Mononuclear cell (primary cell): ENCODE results near the gene ZNRF2. TPM values are rescaled to one million over a fixed set of nuclear protein-coding genes. Genes with fewer than 3 reads are reported as not detected.
"Not testable (repeated sequence)": the region's sequence is repeated elsewhere in the genome, so short reads cannot be mapped to it uniquely, and the experiment has no call there.

Source experiments
- H3K27me3 ChIP-seq: 2 replicates; pipeline ENCODE4 v1.6.0; 2011; ENCODE audit warnings: low read length, control low read depth; ENCODE audit not compliant: insufficient read depth
- H3K4me1 ChIP-seq: 2 replicates; pipeline ENCODE4 v1.5.1; 2011; ENCODE audit warnings: mild to moderate bottlenecking, low read length, control low read depth; ENCODE audit not compliant: insufficient read depth
- H3K4me3 ChIP-seq: 2 replicates; pipeline ENCODE4 v1.5.1; 2011; ENCODE audit warnings: mild to moderate bottlenecking, low read length, moderate library complexity
- H3K9me3 ChIP-seq: 2 replicates; pipeline ENCODE4 v1.5.1; 2011; ENCODE audit warnings: low read depth, mild to moderate bottlenecking, control low read depth, low read length
- total RNA-seq: library from RNA; depleted of rRNA; stranded (reverse); fragments of >200 nt; gene quantifications from one replicate; pipeline ENCODE4 v1.2.3, GENCODE V29; 2012

Gene ZNRF2
- total RNA-seq, 1 donor, result 34.1 TPM

GRCh38 chr7:30296304-30296703 is 11.9 kb downstream of the ZNRF2 start:
- not testable (repeated sequence) for H3K9me3 ChIP-seq, H3K4me3 ChIP-seq, H3K27me3 ChIP-seq
- H3K4me1 ChIP-seq, result peaks cover 29% of the 10 kb centered on the region

DNA sequence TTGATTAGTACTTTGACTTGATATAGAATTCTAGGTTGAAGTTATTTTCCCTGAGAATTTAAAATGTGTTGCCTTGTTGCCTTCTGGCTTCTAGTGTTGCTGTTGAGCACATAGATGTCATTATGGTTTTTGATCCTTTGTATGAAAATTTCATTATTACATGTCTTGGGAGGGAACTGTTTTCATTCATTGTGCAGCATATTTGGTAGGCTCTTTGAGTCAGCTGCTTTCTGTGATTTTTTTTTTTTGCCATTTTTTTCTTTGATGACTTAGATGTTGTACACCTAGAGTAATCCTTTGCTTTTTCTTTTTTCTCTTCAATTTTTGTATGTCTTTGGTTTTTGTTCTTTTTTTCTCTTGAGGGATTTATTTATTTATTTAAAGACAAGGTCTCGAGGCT is 13.1 kb downstream of the ZNRF2 start:
- H3K4me3 ChIP-seq, H3K27me3 ChIP-seq, H3K9me3 ChIP-seq: not testable (repeated sequence)
- H3K4me1 ChIP-seq, result peaks cover 27% of the 10 kb centered on the region

DNA sequence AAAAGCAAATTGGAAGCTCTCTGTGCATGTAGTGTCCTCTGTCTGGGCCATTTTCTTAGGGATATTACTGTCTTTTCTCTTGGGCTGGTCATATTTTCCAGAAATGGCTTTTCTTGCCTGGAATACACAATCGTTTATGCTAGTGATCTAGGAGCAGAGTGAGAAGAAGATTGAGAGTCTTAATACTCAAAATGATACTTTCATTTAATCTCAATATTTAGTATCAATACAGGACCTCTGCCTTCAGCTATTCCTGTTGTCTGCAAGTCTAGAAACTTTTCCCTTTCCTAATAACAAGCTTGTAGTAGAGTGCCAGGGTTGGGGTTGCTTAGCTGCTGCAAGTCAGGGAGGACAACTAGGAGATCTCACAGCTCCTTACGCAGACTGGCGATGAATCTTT is 14.0 kb downstream of the ZNRF2 start:
- H3K9me3 ChIP-seq, H3K27me3 ChIP-seq, H3K4me3 ChIP-seq: not testable (repeated sequence)
- H3K4me1 ChIP-seq, result peaks cover 34% of the 10 kb centered on the region

DNA sequence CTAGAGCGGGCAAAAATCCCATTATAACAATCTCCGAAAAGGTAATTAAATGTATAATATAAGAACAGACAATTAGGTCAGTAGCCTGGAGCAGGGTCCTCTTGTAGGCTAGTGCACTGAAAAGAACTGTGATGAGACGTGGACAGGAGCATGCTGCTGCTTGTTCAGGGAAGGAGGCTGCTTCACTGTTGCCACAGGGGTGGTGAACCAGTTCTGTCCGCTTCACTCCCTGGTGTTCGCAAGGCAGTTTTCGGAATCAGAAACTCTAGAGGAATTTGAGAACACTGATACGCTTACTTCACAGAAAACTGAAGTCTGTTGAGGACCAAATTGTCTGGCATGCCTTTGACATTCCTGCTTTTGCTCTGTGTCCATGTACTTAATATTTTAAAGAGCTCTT is 17.4 kb downstream of the ZNRF2 start:
- Histone ChIP-seq H3K4me3 (no peak overlapping the region), H3K9me3 (no peaks in the 10 kb centered on the region), H3K4me1 (peaks cover 21% of the 10 kb centered on the region), H3K27me3 (no peaks in the 10 kb centered on the region)

DNA sequence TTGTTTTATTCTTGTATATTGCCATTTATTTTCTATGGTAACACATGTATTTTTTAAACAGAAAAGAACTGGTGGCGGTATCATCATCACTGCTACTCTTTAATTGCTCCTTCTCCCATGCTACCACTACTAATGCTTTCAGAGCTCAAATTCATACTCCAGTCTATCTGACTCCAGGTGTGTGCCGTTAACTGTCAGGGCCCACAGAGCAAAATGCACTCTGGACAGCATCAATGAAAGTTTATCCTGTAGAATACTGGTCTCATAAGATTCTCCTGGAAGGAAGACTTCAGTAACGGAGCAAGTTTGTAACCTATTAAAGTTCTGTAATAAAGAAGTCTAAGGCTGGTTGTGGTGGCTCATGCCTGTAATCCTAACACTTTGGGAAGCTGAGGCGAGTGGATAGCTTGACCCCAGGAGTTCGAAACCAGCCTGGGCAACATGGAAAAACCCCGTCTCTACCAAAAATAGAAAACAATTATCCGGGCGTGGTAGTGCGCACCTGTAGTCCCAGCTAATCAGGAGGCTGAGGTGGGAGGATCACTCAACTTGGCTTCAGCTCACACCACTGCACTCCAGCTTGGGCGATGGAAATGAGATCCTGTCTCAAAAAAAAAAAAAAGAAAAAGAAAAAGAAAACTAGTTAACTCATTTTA is 18.4 kb downstream of the ZNRF2 start:
- Histone ChIP-seq H3K4me3 (no peak overlapping the region), H3K27me3 (no peaks in the 10 kb centered on the region), H3K9me3 (no peaks in the 10 kb centered on the region), H3K4me1 (peaks cover 25% of the 10 kb centered on the region)

GRCh38 chr7:30303312-30304039 is 19.1 kb downstream of the ZNRF2 start:
- Histone ChIP-seq H3K27me3 (no peaks in the 10 kb centered on the region), H3K4me1 (peaks cover 29% of the 10 kb centered on the region), H3K9me3 (no peaks in the 10 kb centered on the region), H3K4me3 (no peak overlapping the region)

DNA sequence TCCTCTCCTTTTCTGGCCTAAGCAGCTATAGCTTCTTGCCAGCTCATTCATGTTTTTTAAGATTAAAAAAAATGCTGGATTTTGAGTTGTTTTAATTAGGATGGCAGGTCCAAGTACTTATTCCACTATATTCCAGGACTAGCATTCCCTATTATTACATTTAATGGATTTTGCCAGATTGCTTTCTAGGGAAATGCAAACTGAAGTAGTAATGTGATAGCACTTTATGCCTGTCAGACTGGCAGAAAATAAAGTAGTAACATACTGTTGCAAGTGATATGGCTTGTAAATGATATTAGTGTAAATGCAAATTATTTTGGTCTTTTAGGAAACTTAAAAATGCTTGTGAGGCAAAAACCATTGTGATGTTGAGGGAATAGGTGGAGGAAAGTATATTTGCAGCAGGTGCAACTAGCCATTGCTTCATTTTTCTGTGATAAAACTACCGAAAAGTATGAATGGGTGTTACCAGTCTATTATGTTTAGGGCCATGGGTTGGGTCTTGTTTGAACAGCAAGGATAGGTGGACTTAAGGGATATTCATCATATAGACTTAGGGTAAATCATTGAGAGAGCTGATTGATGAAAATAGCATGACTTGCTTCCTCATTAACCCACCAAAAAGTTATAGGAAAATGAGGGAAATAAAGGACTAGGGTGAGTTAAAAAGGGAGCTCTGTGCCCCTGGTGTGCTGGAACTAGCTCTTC is 19.9 kb downstream of the ZNRF2 start:
- no peaks in the 10 kb centered on the region for H3K27me3 ChIP-seq
- H3K4me1 ChIP-seq, result peaks cover 25% of the 10 kb centered on the region
- no peak overlapping the region for H3K4me3 ChIP-seq
- H3K9me3 ChIP-seq, result no peaks in the 10 kb centered on the region

DNA sequence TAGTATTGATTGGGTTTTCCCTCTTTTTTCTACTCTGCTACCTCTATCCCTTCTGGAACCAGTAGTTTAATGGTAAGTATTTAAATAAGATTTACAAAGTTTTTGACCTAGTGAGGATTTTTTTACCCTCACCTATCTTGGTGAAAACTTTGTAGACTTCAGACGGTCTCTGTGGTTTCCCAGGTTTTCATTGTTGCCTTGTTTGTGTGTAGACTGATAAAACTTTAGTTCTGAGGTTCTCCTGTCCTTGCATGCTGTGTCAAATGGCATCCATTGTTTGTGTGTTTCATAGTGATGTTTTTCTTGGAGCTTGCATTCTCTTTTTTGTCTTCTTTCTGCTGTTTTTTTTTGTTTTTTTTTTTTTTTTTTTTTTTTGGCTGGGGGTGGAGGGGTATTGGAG is 22.6 kb downstream of the ZNRF2 start:
- Histone ChIP-seq H3K4me3 (no peak overlapping the region), H3K4me1 (peaks cover 35% of the 10 kb centered on the region), H3K9me3 (no peaks in the 10 kb centered on the region), H3K27me3 (no peaks in the 10 kb centered on the region)

DNA sequence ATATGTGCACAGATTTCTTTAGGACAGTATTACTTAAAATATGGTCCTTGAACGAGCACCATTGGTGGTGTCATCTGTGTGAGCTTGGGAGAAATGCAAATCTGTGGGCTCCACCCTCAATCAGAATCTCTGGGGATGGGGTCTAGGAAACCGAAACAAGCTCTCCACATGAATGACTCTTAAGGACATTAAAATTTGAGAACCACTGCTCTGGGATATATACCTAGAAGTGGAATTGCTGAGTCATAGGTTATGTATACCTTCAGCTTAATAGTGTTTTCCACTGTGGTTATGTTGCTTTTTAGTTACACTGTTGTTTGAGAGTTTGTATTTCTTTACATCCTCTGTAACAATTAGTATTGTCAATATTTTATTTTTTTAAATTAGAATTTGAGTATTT is 24.0 kb downstream of the ZNRF2 start:
- Histone ChIP-seq H3K27me3 (no peaks in the 10 kb centered on the region), H3K4me1 (peaks cover 26% of the 10 kb centered on the region), H3K9me3 (no peaks in the 10 kb centered on the region), H3K4me3 (no peak overlapping the region)

- Histone ChIP-seq H3K9me3 (no peaks in the 10 kb centered on the region), H3K4me3 (no peak overlapping the region), H3K4me1 (peaks cover 18% of the 10 kb centered on the region), H3K27me3 (no peaks in the 10 kb centered on the region)
Observed at GRCh38 chr7:30309302-30309701, 24.9 kb downstream of the ZNRF2 start.

GRCh38 chr7:30309842-30310435 is 25.5 kb downstream of the ZNRF2 start:
- peaks cover 18% of the 10 kb centered on the region for H3K4me1 ChIP-seq
- no peaks in the 10 kb centered on the region for H3K27me3 ChIP-seq
- no peaks in the 10 kb centered on the region for H3K9me3 ChIP-seq
- H3K4me3 ChIP-seq, result no peak overlapping the region

DNA sequence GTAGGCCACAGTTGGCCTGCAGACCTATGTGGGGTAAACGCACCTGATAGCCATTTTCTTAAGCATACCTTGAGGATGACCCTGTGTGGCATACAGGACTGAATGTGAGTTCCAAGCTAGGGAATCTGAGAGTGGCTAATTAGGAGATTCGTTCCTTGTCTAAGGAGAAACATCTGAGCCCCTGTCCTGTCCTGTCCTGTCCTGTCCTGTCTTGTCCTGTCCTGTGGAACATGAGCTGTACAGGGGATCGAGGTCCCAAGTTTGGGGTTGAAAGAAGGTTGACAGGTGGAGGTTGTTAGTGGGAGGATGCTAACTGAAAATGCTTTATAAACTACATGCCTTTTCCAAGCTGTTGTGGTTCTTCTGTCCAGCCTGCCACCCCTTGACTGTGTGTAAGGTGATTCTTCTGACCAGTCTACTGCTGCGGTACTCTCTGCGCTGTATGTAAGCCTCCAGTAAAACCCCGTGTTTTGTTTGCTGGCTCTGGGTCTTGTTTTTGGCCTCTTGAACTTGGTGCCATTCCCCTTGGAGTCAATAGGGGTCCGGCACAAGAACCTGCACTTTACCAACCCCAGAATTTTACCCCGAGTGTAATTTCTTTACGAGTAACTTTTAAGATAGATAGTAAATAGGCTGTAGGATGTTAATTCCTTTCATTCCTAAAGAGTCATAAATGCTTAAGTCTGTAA is 26.4 kb downstream of the ZNRF2 start:
- H3K9me3 ChIP-seq, result no peaks in the 10 kb centered on the region
- peaks cover 19% of the 10 kb centered on the region for H3K4me1 ChIP-seq
- no peak overlapping the region for H3K4me3 ChIP-seq
- no peaks in the 10 kb centered on the region for H3K27me3 ChIP-seq

DNA sequence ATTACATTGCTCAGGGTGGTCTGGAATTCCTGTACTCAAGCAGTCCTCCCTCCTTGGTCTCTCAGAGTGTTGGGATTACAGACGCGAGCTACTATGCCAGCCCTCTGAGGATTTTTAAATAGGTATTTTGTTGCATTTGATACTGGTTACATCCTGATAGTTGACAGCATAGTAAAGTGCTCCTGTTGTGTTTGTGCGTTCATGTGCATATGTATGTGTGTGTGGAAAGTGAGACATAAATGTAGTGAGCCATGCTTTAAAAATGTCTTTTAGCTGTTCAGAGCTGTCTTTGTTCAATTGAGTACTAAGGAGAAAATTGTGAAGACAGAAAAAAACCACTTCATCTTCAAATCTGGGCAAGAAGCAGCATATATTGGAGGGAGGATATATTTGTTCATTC is 27.8 kb downstream of the ZNRF2 start:
- Histone ChIP-seq H3K9me3 (no peaks in the 10 kb centered on the region), H3K4me1 (peaks cover 19% of the 10 kb centered on the region), H3K27me3 (no peaks in the 10 kb centered on the region), H3K4me3 (no peak overlapping the region)

GRCh38 chr7:30313348-30313747 is 29.0 kb downstream of the ZNRF2 start:
- Histone ChIP-seq H3K27me3 (no peaks in the 10 kb centered on the region), H3K9me3 (no peaks in the 10 kb centered on the region), H3K4me1 (peaks cover 16% of the 10 kb centered on the region), H3K4me3 (no peak overlapping the region)

- H3K27me3 ChIP-seq, result no peaks in the 10 kb centered on the region
- H3K4me1 ChIP-seq, result peaks cover 18% of the 10 kb centered on the region
- H3K9me3 ChIP-seq, result no peaks in the 10 kb centered on the region
- no peak overlapping the region for H3K4me3 ChIP-seq
Observed at GRCh38 chr7:30313793-30314192, 29.4 kb downstream of the ZNRF2 start.
